DMS53 treated with DMSO at 0.1 percent for 48 hours (cell line): ENCODE results near the gene PAK6.

ENCODE experiments used
- DNase-seq: peaks from one replicate; lab custom pipeline; 2025; ENCODE audit not compliant: unreplicated experiment; lab: John Stamatoyannopoulos, UW

The PAK6 gene

DNA sequence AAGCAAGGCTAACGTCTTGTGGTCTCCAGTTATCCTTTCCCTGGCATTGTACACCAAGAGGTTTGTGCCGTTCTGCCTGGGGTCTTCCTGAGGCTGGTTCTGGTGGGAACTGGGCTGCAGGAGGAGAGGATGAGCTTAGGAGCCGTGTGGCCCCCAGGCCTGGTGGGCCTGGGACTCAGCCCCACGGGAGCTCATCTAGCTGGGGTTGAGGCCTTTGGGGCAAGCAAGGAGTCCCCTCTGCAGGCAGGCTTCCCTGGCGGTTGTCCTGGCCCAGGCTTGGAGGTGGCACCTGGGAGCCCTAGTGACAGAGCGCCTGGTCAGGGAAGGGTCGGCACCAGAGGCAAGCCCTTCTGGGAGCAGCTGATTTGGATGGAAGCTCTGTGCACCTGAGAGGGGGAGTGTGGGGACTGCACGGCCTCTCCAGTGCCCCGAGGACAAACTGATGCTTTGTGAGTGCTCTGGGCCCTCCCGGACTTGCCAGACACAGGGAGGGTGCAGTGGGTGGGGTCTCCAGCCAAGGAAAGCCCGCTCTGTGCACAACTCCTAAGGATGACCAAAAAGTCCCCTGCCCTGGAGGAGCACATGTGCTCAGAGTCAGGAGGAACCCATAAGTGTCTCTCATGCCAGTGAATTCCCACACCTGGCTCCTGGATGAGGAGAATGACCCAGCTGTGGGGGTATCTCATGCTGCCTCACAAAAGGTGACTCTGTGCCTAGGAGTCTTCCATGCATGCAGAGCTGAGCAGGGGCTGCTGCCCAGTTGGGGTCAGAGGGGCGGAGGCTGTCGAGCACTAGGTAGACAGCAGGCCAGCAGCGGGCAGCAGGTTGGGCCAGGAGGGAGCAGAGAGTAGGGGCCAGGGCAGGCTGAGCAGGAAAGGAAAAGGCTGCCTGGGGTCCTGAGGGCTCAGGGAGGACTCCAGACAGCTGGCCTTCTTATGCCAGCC is 2.7 kb downstream of the PAK6 start:
- no peak for DNase-seq

DNA sequence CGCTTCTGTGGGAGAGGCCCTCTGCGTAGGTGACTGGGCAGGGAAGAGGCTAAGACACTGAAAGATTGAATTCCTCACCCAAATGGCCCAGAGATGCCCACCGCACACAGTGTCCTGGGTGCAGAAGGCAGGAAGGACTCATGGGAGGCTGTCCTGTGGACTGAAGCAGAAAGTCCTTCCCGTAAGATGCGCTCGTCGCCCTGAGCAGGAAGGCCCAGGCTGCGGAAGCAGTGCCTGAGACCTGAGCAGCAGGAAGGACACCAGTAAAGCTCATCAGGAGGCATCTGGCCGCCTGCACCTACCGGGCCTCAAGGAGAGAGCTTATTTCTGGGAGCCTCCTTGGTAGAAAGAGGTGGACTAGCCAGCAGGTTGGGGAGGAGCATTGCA is 3.3 kb downstream of the PAK6 start:
- DNase-seq = no peak

DNA sequence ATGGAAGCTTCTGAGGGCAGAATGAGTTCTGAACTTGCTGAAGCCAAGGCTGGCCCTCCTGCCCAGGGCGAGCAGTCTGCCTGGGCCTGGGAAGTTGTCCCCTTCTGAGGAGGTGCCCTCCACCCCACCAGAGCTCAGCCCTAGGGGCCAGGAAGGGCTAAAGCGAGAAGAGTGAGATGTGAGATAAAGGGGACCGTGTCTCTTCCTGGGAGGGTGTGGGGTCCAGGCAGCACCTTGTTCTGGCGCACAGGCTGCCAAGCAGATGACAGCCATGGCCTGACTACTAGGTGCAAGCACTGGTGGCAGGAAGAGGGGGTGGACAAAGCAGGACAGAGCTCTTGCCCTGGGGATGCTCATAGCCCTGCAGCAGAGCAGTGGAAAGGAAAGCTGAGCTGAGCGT is 3.7 kb downstream of the PAK6 start:
- no peak for DNase-seq

DNA sequence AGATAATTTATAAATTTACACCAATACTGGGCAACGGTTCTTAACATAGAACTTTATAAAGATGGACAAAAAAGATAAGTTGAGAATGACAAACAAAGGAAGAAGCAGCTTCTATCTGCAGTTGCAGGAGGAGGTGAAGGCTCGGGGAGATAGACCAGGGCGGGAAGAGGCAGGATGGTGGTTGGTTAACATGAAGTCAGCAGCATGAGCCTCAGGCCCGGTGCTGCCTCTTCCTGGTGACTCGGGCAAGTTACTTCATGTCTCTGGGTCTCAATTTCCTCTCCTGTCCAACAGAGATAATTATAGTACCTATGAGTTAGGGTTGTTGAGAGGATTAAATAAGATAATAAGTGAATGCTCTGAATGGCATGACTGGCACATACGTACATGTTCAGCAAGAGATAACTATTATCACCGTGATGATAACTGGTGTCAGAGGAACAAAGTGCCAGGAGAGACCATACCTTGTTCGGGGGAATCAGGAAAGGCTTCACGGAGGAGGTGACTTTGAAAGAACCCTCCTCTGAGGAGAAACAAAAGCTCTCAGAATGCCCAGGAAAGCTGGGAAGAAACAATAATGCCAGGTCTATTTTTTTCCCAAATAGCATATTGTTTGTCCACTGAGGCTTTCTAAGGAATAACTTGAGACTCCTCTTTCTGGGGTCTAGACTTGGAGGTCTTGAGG is 4.4 kb downstream of the PAK6 start:
- no peak for DNase-seq

DNA sequence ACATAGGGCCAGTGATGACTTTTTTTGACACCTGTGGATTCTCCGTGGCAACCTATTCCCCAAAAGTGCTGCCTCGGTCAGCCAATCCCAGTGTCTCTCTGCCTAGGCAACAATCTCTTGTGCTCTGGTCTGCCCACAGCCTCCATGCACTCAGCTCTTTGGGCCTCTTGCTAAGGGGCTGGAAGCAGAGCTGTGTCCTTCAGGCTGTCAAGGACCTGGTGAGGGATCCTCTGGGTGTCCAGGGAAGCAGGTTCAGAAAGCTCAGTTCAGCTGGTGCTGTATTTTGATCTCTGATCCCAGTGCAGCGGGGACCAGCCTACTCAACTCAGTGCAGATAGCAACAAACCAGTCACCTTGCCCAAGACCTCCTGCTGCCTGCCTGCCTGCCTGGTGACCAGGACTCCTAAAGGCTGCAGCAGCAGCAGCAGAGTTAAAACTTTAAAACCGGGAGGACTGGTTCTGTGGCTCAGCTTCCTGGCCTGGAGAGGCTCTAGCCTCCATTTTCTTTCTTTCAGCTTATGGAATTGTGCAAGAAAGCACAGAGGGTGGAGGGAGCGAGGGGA is 6.2 kb downstream of the PAK6 start:
- peak; percentile 71 for DNase-seq

DNA sequence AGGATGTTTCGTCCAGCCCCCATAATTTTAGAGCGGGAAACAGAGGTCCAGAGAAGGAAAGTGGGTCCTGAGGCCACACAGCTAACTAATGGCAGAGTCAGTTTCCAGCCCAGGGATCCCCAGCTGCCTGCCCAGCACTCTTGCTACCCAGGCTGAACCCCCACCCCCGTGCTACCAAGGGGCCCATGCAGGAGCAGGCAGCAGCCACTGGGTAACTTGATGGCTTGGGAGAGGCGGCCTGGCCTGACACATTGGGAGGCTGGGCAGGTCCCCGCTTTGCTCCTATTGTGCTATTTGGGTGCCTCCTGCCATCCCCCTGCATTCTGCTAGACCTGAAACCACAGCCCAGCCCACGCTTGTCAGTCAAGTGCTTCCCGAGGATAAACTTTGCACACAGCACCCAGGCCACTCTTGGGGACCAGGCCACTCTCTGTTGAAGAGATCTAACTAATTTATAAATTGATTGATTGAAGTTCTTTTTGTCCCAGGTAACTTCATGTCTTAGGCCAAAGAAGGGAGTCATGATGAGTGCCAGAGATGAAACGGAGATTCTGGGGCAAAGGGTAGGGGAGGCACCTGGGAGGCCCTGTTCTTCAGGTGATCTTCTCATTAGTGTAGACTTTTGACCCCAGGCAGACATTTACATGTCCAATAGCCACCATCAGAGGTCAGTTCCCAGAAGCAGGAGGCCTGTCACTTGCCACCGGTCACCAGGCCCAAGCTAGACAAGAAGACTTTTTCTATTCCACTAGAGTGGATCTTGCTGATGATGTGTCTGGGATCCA is 7.0 kb downstream of the PAK6 start:
- DNase-seq = no peak

DNA sequence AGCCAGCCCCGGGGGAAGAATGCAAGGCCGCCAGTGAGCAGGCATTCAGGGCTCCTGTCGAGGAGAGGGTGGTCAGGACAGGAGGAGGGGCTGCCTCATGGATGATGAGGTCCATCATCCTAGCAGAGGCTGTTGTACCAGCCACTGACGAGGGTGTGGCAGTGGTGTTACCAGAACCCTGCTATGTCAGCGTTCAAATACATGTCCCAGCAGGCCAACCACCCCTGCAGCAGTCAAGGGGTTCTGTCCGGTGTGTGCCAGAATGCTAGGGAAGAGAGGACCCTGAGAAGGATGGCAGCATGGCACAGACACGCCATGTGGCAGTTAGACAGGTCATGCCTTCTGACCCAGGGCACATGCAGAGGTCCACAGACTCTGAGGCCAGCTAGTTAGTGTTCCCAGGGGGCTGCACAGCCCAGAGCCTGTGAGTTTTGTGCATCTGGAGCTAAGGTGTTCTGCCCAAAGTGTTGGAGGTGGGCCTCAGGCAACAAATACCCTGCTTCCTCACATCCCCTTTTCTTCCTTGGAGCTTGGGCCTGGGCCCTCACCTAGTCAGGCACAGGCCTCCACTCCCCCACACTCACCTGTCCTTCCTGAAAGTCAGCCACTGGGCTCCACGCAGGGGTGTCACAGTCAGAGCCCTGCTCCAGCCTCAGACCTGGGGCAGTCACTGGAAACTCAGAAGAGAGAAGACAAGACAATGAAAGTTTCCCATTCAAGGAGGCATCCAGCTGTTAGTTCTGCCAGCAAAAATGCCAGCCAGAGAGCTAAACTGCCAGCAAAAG is 7.8 kb downstream of the PAK6 start:
- DNase-seq = no peak

DNA sequence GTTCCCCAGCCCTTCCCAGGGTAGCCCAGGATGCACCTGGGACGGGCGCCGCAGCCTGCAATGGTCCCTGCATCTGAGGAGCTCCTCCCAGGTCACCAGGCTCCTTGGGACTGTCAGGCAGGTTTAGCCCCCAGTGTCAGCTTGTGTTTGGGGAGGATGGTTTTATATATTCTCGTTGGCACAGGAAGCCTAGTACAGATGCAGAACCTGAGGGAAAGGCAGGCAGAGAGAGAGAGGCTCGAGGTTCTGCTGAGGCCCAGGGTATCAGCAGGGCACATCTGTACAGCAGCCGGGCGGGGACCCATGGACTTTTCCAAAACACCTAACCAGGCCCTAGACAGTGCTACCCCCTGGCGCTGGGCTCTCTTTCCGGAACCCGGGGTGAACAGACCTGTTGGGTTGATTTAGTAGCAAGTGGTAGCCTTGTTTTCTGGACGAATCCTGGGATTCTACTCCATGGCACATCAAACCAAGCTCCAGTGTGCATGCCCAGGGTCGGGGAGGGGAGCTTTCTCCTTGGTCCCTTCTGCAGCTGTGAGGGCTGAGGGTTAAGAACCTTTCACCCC is 8.6 kb downstream of the PAK6 start:
- DNase-seq = no peak

DNA sequence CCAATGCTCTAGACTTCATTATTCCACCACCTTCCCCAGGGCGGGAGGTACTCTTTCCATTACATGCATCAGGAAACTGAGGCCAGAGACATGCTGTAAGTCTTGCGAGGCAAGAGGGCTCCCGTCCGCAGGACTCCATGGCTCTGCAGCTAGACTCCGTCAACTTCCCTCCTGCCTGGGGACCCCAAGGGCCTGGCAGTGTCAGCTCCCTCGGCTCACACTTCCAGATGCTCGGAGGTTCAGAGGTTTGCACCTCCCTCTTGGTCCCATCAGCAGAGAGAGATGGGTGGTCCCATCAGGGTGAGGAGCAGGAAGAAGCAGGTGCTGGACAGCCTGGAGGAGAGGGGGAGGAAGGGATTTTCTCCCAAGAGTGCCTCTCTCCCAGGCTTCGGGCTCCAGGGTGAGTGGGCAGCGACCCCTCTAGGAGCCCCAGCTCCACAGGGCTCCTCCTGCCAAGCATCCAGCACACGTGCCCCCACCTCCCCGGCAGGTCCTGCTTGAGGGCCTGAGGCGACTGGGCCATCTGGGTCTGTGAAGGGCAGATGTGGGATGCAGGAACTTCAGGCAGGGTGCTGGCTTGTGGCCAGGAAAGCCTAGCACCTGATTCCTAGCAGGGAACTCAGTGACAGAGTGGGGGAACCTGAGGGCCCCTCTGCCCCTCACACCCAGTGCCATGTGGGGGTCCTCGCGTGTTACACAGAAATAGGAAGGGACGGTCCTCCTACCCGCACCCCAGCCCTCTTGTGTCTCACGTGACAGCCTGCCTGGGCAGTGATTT is 9.3 kb downstream of the PAK6 start:
- no peak for DNase-seq

DNA sequence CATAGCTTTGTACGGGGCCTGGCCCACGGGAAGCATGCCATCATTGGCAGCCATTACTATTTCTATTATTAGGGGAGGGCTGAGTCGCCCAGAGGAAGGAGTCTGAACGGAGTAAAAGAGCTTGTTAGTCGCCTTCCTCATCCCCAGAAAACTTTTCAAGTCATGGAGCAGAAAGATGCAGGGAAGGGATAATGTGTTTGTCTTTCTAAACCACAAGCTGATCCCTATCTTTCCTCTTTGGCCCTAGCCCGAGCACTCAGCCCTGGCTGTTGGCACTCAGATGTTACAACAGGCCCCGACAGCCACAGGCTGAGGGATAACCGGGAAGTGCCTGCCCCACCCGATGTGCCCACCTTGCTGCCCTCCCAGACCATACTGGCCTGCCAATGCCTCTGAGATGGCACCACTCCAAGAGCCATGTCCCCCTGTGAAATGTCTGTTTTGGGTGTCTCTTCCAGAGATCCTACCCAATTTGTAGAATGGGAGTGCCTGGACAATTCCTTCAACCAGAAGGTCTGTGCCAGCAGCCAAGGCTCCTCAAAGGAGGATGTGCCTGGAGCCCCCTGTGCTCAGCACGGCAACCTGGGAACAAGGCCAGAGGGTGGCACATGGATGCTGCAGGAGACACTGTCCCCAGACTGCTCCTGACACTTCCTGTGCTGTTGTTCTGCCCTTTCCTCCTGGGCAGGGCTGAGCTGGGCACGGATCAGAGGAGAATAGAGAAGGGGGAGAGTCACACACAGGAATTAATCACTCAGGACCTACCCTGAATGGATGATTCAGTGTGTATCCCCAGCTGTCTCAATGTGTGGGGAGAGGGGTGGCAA is 10.8 kb downstream of the PAK6 start:
- DNase-seq = no peak

DNA sequence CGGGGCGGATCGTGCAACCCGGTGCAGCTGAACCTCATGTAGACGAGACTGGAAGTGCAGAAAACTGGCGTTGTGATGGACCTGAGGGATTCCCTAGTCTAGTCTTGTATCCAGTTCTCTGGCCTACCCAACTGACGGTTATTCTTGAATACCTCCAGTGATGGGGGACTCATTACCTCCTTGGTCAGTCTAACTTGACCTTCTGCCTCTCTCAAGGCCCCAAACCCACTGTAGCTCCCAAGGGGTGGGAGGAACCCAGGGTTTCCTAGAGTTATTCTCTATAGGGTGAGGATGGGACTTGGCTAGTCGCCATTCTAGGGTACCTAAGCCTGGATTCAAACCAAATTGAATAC is 11.4 kb downstream of the PAK6 start:
- DNase-seq = no peak

DNA sequence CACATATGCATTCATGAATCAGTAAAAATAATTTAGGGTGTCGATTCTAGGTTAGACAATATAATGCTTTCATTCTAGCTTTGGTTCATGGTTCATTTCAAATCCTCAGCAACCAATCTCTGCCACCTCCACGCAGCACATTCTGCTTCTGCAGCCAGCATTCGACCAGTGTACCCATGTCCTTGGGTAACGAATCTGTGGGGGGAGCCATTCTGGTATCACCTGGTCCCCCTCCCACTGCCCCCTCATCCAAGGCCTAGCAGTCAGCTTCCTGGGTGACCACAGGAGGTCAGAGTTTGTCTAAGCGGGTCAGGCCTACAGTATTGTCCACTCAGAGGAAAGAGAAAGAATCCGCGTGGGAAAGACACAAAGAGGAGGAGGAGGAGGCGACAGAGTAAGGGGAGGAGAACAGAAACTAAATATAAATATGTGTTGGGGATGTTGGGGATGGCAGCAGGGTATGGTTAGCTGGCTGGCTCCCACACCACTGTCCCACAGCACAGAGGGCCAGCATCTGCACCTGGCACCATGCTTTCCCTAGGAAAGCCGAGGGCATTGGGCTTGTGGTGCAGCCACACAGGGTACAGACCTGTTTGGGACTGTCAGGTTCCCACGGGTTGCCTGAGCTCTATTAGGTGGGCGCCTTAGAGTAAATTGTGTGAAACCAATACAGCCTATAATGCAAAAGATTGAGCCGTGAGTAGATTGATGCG is 12.1 kb downstream of the PAK6 start:
- DNase-seq = no peak

DNA sequence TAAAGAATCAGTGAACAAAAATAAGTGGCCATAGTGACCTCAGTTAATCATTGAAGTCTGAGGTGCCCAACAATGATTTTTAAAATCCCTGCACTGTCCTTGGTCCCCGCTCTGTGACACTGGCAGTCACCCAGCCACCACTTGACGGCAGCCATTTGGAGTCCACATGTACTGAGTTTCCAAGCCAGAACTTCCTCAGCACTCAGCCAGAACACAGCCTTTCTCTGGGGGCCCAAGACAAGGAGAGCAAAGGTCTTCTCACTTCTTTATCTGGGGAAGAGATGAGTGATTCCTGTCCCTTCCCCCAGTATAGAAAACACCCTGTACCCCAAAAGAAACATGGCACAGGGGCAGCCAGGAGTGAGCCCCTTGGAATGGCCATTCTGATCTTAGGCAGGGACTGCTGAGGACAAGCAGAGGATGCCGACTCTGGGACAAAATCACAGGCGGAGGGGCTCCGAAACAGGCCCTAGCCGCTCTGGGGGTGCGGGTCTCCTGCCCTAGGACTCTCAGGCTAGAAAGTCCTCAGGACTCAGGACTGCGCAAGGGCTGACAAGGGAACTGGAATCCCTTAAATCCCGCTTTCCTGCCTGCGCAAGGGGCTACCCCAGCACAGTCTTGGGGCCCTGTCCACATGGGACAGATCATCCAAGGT is 12.8 kb downstream of the PAK6 start:
- no peak for DNase-seq

DNA sequence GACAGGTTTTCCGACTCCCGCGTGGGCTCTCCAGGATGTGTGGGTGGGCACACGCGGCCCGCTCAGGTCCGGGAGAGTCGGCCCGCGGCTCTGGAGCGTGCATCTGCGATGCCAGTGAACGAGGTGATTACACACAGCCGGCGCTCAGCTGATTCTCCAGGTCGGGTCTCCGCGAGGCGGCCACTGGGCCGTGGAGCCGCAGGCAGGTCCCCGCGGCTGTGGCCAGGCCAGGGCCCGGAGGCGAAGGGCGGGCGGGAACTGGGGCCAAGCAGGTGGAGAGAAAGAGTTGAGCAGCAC is 13.2 kb downstream of the PAK6 start:
- DNase-seq = no peak

DNA sequence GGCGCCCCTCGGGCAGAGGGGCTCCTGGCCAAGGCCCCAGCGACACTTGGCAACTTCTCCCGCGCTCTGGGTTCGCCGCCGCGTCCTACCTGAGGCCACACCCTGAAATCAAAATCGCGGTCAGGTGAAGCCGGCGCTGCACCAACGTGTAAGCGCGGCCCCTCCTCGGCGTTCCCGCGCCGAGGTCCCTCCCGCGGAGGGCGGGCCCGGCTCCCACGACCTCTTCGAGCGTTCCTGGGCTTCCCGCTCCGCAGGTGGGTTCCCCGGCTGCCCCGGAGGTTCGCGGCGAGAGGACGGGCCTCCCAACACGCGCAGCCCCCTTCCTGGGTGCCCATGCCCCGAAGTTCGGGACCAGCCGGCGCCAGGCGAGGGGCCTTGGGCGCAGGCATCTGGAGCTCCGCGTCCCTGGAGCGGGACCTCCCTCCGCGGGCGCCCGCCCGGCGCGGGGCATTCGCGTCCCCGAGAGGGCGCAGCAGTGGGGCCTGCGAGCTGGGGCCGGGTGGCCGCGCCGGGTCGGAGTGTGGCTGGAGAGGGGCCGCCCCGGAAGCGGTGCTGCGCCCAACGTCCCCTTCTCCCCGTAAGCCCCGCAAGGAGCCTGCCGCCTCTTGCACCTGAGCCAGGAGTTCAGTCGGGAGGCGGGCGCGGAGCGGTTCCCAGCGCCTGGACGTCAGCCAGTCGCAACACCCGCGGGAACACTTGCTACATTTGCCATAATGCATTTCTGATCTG is 13.7 kb downstream of the PAK6 start:
- peak; percentile 18 for DNase-seq

DNA sequence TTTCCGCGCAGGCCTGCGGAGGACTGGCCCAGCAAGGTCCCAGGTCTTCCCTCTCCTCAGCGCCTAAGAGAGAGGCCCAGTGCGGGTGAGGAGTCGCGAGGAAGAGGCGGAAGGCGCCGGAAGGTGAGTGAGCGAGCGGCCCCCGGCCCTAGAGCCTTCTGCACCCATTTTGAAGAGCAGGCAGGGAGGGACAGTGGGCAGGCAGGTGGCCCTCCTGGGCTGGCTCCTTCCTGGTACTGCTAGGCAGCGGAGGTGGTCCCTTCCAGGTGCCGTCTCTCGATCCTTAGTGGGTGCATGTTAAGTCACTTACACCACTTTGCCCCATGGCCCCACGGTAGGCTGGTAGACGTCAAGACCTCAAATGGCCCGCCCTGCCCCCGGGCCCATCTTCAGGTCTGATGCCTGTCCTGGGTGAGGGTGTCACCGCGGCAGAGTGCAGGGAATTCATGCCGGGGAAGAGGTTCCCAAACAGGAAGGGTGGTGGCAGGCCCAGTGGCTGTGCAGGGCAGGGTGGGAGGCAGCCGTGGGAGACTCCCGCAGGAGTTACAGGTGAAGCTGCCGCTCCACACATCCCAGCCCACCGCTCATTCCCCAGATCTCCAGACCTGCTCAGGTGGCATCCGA is 14.4 kb downstream of the PAK6 start:
- no peak for DNase-seq

DNA sequence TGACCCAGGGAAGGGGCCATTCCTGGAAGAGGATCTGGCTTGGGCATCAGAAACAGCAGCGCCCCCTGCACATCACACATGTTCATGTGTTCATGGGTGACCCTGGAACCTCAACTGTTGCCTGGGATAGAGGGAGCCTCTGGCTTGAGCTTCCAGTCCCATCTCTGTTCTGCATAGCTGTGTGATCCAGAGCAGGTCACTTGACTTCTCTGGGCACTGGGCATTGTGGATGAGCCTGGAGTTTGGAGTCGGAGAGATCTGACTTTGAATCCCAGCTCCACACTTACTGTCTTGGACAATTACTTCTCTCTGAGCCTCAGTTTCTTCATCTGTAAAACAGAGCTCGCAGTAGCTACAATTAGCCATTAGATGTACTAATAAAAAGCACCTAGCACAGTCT is 15.6 kb downstream of the PAK6 start:
- DNase-seq = no peak
